Measurements from ENCODE around the gene NOP14.
"Not testable (repeated sequence)": the region's sequence is repeated elsewhere in the genome, so short reads cannot be mapped to it uniquely, and the experiment has no call there.

NOP14 gene

DNA sequence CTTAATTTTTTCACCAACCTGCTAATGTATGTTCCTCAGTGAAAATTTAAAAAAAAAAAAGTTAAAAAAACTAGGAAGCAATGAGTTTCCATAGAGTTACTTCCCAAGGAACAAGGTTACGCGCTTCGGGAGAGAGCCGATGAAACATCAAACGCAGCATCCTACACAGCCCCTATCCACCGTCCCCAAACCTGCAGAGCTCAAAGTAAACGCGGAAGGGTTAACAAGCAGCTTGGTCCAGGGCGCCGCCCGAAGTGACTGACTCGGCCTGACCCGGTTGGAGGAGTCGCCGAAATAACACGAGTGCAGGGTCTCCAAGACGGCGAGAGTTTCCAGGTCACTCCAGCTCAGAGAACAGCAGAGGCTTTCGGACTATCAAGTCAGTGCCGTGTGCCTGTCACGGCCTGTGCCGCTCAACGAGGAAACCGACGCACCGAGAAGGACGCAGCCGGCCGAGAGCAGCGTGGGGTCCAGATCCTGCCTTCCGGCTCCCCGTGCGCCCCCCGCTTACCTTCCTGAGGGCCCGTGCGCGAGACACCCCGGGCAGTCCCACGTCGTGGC is 512 bp downstream of the NOP14 start:
- DNase-seq: peak in 4 of 10 donors; percentile 21 to 89 (median 30)

DNA sequence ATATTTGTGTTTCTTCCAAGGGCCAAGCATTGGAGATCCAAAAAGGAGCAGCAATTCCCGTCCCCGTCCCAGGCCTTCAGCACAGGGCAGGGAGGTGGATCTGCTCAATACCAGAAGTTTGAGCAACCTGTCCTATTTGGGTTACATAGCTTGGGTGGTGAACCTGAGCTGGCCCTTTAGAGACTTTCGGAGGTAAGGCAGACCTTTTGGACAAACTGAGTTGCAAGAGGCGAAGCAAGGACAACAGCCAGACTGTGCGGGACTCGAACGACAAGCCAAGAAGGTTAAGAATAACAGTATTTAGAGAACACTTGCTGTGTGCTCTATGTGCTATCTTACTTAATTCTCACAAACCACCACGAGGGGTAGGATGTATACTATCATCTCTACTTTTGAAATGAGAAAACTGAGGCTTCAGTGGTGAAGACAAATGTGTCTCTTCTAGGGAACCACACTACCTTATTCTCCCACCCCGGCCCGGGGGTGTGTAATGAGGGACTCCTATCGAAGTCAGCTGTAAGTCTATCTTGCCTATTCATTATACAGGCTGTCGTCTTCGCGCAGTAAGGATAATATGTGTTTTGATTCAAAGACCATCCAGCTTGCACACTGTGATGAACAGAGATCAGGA is 1.3 kb downstream of the NOP14 start:
- intact Hi-C loops (cut with DNase I): loop anchor here (2.0 kb wide), 1 partner anchor 425 kb away; the partner anchor contains the start of gene FAM193A
- DNase-seq: peak in 2 of 10 donors; percentile 22 to 24

More for the DNA sequence above, 512 bp downstream of the NOP14 start:
- intact Hi-C loops (cut with DNase I): loop anchor here (2.0 kb wide), 1 partner anchor 426 kb away; the partner anchor contains the start of gene FAM193A

DNA sequence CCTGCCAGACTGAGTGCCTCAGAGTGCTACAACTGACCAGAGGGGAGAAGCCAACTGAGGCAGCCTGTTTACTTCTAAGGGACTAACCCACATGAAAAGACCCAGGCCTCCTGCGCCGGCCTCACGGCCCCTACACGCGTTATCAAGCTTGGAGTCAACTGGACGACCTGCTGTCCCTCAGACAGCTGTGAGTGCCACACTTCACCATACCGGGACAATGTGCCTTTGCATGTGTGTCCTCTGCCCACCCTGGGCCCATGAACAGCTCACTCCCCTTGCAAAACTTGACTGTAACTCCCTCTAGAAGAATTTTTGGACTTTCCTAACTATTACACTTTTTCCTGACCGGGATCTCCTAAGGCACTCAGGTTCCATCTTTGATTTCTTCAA is 1.8 kb downstream of the NOP14 start:
- intact Hi-C loops (cut with DNase I): no loop called here
- peak in 3 of 10 donors; percentile 58 to 72 (median 70) for DNase-seq

DNA sequence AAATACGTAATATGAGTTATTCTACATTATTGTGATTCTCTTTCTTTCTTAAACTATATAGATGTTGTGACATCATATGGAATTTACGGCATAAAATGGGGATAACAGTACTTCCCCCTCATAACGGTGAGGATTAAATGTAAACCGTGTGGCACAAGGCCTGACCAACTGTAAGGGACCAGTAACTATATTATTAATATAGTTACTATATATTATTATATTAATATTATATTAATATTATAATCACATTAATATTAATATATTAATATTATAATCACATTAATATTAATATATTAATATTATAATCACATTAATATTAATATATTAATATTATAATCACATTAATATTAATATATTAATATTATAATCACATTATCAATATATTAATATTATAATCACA is 2.8 kb downstream of the NOP14 start:
- DNase-seq; intact Hi-C loops (cut with DNase I): not testable (repeated sequence)

DNA sequence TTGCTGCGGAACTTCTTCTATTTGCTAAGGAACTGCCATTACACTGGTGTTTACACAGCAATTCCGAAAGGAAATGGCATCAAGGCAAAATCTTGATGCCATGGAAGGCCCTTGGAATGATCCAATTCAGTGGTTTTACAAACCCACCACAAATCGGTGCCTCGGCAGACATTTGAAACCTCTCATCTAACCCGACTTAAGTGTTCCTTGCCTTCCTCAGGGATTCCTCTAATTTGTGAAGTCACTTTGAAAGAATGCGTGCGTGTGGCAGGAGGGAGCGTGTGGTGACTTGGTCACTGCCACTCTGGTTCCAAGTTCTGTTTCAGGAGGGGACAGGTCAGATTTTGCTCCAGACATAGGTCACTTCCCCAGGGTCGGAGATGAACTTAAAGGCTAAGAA is 4.8 kb downstream of the NOP14 start:
- peak in 1 of 10 donors; percentile 1 for DNase-seq
- intact Hi-C loops (cut with DNase I): no loop called here

DNA sequence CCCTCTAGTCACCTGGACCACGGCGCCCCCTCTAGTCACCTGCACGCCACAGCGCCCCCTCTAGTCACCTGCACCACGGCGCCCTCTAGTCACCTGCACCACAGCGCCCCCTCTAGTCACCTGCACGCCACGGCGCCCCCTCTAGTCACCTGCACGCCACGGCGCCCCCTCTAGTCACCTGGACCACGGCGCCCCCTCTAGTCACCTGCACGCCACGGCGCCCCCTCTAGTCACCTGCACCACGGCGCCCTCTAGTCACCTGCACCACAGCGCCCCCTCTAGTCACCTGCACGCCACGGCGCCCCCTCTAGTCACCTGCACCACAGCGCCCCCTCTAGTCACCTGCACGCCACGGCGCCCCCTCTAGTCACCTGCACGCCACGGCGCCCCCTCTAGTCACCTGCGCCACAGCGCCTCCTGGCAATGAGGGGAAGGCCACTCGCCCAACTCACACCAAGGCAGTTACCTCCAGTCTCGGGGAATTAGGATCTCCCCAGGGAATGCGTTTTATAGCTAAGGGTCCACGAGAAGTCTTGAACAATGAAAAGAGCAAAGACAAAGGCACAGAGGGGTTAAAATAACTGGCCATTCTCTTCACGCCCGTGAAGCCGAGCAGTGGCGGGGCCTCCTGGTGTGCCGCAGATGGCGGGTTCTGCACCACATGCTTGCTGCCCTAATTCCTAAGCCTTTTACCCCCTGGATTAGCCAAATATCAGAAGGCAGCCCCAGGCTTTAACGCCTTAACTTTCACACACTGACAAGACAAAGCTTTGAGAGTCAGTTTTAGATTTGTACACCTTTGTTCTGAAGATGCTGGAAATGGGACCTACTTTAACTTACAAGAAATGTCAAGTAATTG is 7.8 kb downstream of the NOP14 start:
- DNase-seq: peak in 1 of 10 donors; percentile 11

DNA sequence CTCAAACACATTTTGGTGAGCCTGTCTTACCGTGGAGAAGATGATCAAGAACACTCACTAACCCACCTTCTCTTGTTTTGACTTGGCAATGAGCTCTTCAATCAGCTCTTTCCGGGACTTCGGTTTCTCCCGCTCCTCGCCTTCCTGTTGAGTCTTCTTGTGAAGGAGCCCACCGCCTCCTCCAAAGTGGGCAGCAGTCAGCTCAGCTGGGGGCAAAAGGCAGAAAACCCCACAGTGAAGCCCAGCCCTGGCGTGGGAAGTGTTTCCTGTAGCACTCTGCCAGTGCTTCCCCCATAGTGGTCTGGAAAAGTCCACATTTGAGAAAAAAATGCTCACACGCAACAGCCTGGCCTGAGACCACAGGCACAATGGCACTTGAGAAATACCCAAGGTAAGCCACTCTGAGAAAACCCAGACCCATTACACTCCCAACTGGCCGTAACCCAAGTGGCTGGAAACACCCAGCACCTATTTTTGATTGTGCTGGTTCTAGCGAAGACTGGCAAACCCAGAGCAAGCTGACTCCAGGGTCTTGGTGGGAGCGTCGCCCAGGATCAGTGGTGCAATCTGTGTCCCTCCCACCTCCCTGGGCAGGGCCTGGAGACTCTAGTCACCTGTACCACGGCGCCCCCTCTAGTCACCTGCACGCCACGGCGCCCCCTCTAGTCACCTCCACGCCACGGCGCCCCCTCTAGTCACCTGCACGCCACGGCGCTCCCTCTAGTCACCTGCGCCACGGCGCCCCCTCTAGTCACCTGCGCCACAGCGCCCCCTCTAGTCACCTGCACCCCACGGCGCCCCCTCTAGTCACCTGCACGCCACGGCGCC is 8.6 kb downstream of the NOP14 start:
- peak in 3 of 10 donors; percentile 46 to 53 (median 52) for DNase-seq
- intact Hi-C loops (cut with DNase I): no loop called here

More for the DNA sequence above, 7.8 kb downstream of the NOP14 start:
- intact Hi-C loops (cut with DNase I): not testable (repeated sequence)

DNA sequence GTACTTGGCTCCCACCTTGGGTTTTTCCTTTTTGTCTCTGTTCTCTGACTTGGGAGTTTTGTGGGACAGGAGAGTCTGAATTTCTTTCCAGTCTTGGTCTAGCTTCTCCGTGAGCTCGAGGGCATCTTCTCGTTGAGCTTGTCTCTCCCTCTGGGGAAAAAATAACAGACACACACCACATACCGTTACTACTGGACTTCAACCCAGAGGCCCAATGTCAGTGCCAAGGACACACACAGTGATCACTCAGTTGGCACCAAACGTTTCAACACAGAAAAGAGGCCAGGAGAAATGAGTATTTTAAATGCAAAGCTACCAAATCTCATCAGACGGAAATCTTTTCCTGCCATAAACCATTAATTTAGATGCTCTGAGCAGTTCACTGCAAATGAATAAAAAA is 9.7 kb downstream of the NOP14 start:
- intact Hi-C loops (cut with DNase I): no loop called here
- DNase-seq: peak in 1 of 10 donors; percentile 2

DNA sequence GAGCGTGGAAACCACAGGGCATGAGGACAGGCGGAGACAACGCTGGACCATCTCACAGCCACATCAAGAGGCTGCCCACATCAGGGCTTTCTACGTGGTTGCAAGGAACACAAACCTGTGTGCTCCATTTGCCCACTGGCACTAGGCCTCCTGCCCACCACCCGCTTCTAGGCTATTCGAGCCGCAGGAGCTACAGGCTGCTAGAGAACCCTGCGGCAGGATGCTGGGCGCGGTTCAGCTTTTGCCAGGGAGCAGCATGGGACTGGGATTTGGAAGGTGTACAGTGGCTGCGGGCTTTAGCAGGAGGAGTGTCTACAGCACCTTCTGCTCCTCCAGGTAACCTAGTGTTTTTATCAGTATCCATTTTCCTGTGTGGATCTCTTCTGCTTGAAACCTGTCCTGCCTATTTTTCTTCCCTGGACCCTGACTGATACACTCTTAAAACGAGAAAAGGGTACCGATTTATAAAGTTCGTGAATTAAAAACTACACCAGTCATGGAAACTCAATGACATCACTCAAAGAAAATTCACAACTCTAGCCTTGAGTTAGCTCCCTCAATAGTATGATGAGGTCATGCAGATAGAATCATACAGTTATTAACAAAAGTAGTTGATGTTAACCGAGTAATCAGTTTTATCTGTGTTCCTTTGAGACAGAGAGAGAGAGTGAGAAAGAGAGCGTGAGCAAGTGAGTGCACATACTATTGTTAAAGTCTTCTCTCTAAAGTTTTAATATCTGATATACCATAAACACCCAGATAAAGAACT is 12.8 kb downstream of the NOP14 start:
- intact Hi-C loops (cut with DNase I): no loop called here
- DNase-seq: peak in 3 of 10 donors; percentile 33 to 59 (median 53)

DNA sequence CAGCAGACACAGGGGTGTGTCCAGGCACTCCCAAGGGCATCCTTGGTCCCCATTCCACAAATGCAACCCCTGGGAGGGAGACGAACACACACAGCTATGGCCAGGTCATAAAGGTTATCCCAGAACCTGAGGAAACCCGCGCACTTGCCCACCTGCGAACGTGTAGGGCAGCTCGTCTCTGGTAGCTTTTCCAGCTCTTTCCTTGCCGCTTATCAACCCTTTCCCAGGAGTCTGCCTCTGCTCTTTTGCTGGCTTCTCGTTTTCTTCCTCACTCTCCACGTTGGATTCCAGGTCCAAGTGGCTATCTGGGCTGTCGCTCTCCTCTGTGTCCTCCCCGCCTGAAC is 13.5 kb downstream of the NOP14 start:
- DNase-seq: peak in 1 of 10 donors; percentile 69

DNA sequence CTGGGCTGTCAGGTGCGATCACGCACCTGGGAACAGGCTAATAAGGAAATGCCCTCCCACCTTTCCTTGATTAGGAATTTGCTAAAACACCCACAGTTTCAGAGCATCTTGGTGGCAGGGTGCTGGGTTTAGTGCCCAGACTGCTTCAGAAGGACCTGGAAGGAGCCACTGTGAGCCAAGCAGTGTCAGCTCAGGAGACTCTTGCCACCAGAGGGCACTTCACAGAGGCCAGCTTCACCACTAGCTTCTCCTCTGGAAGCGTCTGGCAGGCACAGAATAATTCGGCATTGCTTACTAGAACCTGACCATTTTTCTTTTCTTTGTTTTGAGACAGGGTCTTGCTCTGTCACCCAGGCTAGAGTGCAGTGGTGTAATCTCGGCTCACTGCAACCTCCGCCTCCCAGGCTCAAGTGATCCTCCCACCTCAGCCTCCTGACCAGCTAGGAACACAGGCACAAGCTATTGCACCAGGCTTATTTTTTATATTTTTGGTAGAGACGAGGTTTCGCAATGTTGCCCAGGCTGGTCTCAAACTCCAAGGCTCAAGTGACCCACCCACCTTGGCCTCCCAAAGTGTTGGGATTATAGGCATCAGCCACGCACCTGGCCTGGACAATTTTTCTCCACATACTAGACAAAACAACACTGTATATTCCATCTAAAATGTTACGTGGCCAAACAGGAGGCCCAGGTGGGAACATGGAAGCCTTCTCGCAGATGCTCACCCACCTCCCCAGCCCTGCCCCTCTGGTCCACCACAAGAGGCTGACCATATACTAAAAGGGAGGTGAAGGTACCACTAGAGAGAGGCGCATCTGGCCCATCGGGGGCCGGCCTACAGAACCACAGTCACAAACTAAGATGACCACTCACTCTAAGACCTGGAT is 14.1 kb downstream of the NOP14 start:
- DNase-seq: peak in 5 of 10 donors; percentile 48 to 90 (median 79)
- intact Hi-C loops (cut with DNase I): no loop called here

More for the DNA sequence above, 13.5 kb downstream of the NOP14 start:
- intact Hi-C loops (cut with DNase I): no loop called here

DNA sequence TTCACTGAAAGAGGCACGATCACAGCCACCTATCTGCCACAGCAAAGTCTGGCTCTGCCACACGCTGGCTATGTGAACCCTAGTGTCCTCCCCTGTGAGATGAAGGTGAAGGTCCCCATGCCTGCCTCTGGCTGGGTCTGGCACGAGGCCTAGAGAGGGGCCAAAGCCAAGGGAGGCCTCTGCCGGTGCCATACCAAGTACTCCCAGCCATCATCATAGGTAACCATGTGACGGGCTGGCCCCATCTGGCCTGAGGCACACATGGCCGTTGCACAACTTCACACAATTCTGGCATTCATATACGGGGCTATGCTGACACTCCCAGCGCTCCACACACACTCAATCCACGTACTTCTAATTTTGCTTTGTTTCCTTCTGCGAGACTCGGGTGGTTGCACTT is 15.3 kb downstream of the NOP14 start:
- peak in 3 of 10 donors; percentile 30 to 73 (median 46) for DNase-seq
- intact Hi-C loops (cut with DNase I): no loop called here

DNA sequence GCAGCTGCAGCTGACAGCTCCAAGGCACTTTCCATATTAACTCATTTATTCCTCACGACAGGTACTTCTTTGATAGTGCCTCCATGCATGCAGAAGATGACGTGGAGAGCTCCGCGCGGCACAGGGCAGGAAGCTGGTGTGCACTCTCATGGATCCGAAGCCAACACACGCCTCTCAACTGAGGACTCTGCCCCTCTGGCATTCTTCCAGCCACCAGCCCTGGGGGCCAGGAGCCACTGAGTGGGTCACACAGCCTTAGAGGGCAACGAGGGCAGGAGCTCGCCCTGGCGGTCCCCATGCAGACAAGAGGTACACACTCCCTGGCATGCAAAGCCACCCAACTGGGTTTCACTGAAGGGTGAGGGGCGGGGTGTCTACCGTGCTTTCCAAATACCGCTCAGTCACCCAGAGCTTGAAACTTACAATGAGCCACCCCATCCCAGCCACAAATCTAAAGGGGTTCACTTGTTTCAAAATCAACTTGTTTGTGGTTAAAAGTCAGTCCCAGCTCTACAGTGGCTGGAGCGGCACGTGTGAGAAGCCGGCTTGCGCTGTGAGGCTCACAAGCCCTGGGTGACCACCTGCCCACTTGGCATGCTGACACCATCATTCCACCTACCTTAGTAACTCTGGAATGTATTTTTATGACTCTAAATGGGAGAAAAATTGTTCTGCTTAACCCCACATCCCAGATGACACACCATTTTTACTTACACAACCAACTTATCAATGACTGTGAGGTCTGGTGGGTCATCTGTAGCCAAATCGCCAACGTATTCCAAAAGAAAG is 16.2 kb downstream of the NOP14 start:
- intact Hi-C loops (cut with DNase I): no loop called here
- peak in 3 of 10 donors; percentile 28 to 78 (median 66) for DNase-seq

DNA sequence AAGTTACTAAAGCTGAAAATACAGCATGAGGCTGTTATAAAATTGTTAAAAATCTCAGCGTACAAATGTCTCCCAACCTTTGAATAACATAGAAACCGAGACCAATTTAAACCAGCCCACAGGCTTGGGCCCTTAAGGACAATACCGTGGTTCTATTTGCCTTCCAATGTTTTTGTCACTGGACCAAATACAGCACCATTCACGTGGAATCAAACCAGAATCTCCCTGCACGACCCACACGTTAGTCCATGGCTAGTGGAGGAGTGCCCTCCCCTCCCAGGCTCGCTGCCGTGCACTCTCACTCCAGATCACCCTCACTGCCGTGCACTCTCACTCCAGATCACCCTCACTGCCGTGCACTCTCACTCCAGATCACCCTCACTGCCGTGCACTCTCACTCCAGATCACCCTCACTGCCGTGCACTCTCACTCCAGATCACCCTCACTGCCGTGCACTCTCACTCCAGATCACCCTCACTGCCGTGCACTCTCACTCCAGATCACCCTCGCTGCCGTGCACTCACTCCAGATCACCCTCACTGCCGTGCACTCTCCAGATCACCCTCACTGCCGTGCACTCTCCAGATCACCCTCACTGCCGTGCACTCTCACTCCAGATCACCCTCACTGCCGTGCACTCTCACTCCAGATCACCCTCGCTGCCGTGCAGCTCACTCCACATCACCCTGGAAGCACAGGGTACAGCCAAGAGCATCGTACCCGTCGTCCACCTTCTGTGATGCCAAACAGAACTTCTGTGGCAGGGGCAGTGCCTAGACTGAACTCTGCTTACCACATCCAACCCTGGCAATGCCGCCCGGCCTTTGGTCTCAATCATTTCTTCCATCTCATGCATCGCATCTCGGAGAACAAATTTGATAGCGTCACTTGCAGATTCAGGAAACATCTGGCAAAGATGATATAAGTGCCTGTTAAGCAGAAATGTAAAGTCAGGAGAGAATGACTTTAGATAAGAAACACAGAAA is 17.3 kb downstream of the NOP14 start:
- intact Hi-C loops (cut with DNase I): not testable (repeated sequence)
- DNase-seq: peak in 3 of 10 donors; percentile 9 to 73 (median 35)

DNA sequence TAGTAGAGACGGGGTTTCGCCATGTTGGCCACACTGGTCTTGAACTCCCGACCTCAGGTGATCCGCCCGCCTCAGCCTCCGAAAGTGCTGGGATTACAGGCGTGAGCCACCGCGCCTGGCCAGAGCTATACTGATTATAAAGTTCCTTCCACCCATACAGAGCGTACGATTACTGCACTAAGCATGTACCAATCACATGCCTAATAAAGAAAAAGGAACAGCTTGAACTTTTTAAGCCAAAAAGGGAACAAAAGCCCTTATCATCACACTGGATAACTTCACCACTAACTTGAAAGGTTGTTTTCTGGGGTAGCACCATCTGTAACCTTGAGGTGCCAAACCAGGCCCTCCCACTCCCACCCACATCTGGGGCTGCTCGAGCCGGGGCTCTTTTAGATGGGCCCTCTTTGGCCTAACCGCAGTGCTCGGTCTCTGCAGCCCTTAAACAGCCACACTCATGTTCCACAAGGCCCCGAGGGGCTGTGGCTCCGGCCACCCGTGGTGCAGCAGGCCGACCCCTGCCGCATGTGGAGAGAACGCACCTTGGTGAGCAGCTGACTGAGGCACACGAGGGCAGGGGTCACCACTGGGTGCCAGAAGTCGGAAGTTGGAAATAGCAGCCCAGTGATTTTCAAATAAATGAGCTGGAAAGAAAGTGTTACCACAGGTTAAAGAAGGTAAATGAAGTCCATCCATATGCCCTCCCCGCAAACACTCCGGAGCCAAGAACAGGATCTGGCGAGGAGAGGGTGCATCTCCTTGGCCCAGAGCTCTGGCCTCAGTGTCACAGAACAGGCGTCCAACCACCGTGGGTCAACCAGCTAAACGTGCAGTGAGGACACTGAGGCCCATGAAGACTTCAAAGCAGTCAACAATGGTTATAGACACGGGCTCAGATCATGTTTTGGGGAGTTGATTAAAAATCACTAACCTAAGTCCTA is 18.4 kb downstream of the NOP14 start:
- intact Hi-C loops (cut with DNase I): no loop called here
- DNase-seq: peak in 3 of 10 donors; percentile 30 to 81 (median 39)

Measured in posterior cingulate gyrus (tissue), 11 donors.